Bronchial epithelial cell (primary cell): ENCODE results near the gene CDYL2. TPM values are rescaled to one million over a fixed set of nuclear protein-coding genes. Genes with fewer than 3 reads are reported as not detected.

Experiments used
- DNase-seq: peaks from one replicate; pipeline ENCODE4 v3.0.0-alpha.2; 2010; ENCODE audit warnings: low read depth
- FAIRE-seq: peaks from 2 replicates; lab custom pipeline; 2011; peaks lifted over from hg19 to GRCh38; lab: Jason Lieb, UNC
- H3K27me3 ChIP-seq: 2 replicates; pipeline ENCODE4 v1.5.1; 2011; ENCODE audit warnings: low read length; ENCODE audit not compliant: control insufficient read depth, insufficient read depth
- H3K36me3 ChIP-seq: 2 replicates; pipeline ENCODE4 v1.5.1; 2011; ENCODE audit warnings: low read length; ENCODE audit not compliant: control insufficient read depth, insufficient read depth
- H3K4me3 ChIP-seq: 2 replicates; pipeline ENCODE4 v1.5.1; 2011; ENCODE audit warnings: mild to moderate bottlenecking, low read depth, low read length, control low read depth
- total RNA-seq: library from RNA; depleted of rRNA; stranded (reverse); fragments of >200 nt; gene quantifications from 2 replicates; pipeline ENCODE4 v1.2.1, GENCODE V29; 2014
- TF ChIP-seq, protein P1 (sequence below): IDR thresholded peaks from 2 replicates; pipeline ENCODE4 v1.5.1; 2011; ENCODE audit warnings: mild to moderate bottlenecking, moderate library complexity, low read length, control low read depth, inconsistent platforms; ENCODE audit not compliant: insufficient read depth, severe bottlenecking

The CDYL2 gene
- total RNA-seq, 1 donor from 2014 or later, result 1.1 TPM

DNA sequence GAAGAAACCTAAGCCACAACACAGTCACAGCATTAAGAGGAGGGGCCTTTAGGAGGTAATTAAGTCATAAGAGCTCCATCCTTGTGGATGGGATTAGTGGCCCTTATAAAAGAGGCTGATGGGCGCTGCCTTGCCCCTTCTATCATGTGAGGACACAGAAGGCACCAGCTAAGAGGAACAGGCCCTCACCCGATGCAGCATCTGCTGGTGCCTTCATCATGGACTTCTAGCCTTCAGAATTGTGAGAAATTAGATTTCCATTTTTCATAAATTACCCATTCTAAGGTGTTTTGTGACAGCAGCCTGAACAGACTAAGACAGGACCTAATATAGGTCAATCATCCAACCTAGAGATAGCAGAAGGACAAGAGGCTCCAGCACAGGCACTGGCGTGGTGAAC, 120.8 kb downstream of the CDYL2 start:
- H3K27me3 ChIP-seq, result no peaks in the 10 kb centered on the region
- TF ChIP-seq, protein P1, sequence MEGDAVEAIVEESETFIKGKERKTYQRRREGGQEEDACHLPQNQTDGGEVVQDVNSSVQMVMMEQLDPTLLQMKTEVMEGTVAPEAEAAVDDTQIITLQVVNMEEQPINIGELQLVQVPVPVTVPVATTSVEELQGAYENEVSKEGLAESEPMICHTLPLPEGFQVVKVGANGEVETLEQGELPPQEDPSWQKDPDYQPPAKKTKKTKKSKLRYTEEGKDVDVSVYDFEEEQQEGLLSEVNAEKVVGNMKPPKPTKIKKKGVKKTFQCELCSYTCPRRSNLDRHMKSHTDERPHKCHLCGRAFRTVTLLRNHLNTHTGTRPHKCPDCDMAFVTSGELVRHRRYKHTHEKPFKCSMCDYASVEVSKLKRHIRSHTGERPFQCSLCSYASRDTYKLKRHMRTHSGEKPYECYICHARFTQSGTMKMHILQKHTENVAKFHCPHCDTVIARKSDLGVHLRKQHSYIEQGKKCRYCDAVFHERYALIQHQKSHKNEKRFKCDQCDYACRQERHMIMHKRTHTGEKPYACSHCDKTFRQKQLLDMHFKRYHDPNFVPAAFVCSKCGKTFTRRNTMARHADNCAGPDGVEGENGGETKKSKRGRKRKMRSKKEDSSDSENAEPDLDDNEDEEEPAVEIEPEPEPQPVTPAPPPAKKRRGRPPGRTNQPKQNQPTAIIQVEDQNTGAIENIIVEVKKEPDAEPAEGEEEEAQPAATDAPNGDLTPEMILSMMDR, result no peak
- FAIRE-seq (no peak), DNase-seq (no peak)
- H3K36me3 ChIP-seq, result no peaks in the 10 kb centered on the region
- no peak overlapping the region for H3K4me3 ChIP-seq

DNA sequence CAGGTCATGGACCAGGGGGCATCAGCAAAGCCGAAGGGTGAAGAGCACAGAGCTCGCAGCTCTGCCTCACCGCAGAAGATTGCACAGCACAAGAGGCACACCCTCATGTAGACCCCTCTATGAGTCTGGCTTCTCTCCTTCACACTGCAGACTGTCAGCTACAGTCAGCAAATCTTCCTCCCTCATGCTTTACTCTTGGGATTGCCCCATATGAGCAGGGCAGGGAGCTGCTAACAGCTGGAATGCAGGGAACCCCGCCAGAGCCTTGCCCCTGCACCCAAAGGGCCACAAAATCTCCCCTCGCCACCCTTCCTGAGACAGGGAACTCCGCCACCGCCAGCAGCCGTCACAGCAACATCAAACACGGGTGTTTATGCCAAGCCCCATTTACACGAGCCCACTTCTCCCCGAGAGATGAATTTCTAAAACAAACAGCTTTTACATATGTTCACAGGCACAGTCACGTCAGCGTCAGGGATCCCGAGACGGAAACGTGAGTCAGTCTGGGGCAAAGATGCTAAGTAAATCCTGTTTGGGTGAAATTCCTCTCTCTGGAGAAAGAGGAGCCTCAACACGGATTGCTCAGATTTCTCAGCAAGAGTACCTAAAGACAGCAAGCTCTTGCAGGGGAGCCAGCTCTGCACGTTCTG, 121.9 kb downstream of the CDYL2 start:
- no peak for FAIRE-seq
- no peaks in the 10 kb centered on the region for H3K36me3 ChIP-seq

DNA sequence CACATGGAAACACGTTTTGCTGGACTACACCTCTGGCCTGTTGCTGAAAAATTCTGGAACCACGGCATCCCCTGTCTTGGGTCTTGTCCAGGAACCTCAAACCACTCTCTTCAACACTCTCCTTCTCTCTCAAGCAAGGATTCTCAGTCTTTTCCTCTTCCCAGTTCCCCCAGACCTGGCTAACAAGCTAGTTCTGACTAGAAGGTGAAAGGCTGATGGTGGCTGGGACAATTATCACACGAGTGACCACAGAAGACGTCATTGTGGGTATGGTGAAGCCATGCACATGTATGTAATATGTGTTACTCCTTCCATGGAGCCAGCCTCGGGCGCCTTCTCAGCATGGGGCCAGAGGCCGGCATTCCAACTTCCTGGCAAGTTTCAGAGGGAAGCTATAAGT, 123.0 kb downstream of the CDYL2 start:
- Histone ChIP-seq H3K36me3 (no peaks in the 10 kb centered on the region), H3K4me3 (no peak overlapping the region), H3K27me3 (no peaks in the 10 kb centered on the region)
- DNase-seq (no peak), FAIRE-seq (peak; percentile 47)
- TF ChIP-seq, protein P1, result no peak

More for the DNA sequence above, 121.9 kb downstream of the CDYL2 start:
- no peaks in the 10 kb centered on the region for H3K27me3 ChIP-seq
- TF ChIP-seq, protein P1, result no peak
- no peak overlapping the region for H3K4me3 ChIP-seq
- peak; percentile 73 for DNase-seq

DNA sequence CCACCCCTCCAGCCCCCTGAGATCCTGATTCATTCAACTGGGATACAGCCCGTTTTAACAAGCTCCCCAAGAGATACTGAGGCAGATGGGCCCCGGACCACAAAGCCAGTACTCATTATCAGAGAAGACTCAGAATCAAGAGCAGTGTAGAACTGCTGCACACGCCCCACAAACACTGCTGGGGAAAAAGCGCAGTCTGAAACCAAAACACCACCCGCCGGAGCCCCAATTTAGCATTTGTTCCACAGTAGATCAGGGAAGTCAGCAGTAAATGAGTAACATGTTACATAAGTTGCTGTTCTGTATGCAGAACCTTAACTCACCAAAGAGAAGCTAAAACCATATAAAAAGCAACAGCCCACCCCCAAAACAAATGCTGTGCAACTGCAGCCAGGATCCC, 123.6 kb downstream of the CDYL2 start:
- TF ChIP-seq, protein P1, result no peak
- Histone ChIP-seq H3K27me3 (no peaks in the 10 kb centered on the region), H3K4me3 (no peak overlapping the region), H3K36me3 (no peaks in the 10 kb centered on the region)
- FAIRE-seq (no peak), DNase-seq (no peak)

DNA sequence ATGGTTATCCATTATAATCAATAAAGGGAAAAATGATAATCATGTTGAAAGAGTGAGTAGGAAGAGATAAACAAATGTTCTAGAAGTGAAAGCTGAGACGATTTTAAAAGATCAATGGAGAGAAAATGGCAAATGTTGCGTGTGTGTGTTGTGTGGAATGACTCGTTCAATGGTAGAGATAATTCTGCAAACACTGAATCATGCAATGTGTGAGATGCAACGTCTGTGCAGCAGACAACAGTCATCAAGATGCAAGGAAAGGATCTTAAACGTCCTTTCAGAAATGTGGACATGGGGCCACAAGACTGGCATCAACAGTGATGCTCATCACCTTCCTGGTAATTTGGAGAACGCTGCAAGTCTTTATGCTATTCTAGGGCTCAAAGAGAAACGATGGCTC, 124.4 kb downstream of the CDYL2 start:
- TF ChIP-seq, protein P1, result no peak
- FAIRE-seq, result no peak

DNA sequence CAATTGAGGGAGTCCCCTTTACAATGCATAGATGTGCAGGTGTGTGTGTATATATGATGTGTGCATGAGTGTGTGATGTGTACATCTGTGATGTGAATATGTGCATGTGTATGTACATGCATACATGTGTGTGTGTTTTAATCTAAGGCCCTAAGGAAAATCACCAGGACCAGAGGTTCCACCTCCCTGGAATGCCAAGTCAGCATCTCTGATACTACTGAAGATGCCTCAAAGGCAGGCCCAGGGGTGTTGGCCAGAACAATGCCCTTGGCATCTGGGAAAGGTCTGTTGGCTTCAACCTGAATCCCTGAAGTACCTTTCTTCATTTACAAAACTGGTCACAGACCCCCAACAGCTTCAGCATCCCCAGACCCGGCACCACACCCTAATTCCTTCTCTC, 129.5 kb downstream of the CDYL2 start:
- Histone ChIP-seq H3K27me3 (no peaks in the 10 kb centered on the region), H3K4me3 (no peak overlapping the region), H3K36me3 (no peaks in the 10 kb centered on the region)
- TF ChIP-seq, protein P1, result no peak
- DNase-seq, result no peak
- no peak for FAIRE-seq

More for the DNA sequence above, 124.4 kb downstream of the CDYL2 start:
- Histone ChIP-seq H3K4me3 (no peak overlapping the region), H3K27me3 (no peaks in the 10 kb centered on the region), H3K36me3 (no peaks in the 10 kb centered on the region)
- peak; percentile 14 for DNase-seq
